ENCODE data around the gene DIO2.

The DIO2 gene

GRCh38 chr14:80211153-80212022 is at the start of gene DIO2:
DIO2 (minus strand) TSS chr14:80211504; CDS start chr14:80211472, 32 bp downstream.
- no peak for DNase-seq

GRCh38 chr14:80260645-80261044 is 49.3 kb upstream of the DIO2 start:
- DNase-seq = no peak

- DNase-seq = no peak
Measured at GRCh38 chr14:80239631-80240030, 28.3 kb upstream of the DIO2 start.

- no peak for DNase-seq
Measured at GRCh38 chr14:80237143-80237542, 25.8 kb upstream of the DIO2 start.

- no peak for DNase-seq
Measured at GRCh38 chr14:80233470-80234089, 22.3 kb upstream of the DIO2 start.

GRCh38 chr14:80231702-80232101 is 20.4 kb upstream of the DIO2 start:
- DNase-seq = no peak

- no peak for DNase-seq
Measured at GRCh38 chr14:80223696-80224465, 12.6 kb upstream of the DIO2 start.

- DNase-seq = no peak
Measured at GRCh38 chr14:80216818-80217217, 5.5 kb upstream of the DIO2 start.

GRCh38 chr14:80215756-80216581 is 4.7 kb upstream of the DIO2 start:
- no peak for DNase-seq

GRCh38 chr14:80215081-80215480 is 3.8 kb upstream of the DIO2 start:
- no peak for DNase-seq

GRCh38 chr14:80213602-80214001 is 2.3 kb upstream of the DIO2 start:
- peak; percentile 48 for DNase-seq

- DNase-seq = no peak
Measured at GRCh38 chr14:80212023-80212397, 706 bp upstream of the DIO2 start.

GRCh38 chr14:80208461-80208860 is 2.8 kb downstream of the DIO2 start:
- DNase-seq = no peak

- DNase-seq = no peak
Measured at GRCh38 chr14:80206351-80207080, 4.8 kb downstream of the DIO2 start.

- no peak for DNase-seq
Measured at GRCh38 chr14:80202888-80203562, 8.3 kb downstream of the DIO2 start.

GRCh38 chr14:80200093-80200492 is 11.2 kb downstream of the DIO2 start:
- no peak for DNase-seq

- no peak for DNase-seq
Measured at GRCh38 chr14:80188571-80188970, 22.7 kb downstream of the DIO2 start.

- no peak for DNase-seq
Measured at GRCh38 chr14:80186301-80186800, 25.0 kb downstream of the DIO2 start.

- DNase-seq = no peak
Measured at GRCh38 chr14:80176893-80177292, 34.4 kb downstream of the DIO2 start.

- DNase-seq = no peak
Measured at GRCh38 chr14:80172375-80173051, 38.8 kb downstream of the DIO2 start.

Data from NCI-H1694 (cell line).